GM12875 (cell line): ENCODE data around the gene RPL19.

ENCODE experiments used
- H3K4me3 ChIP-seq: one replicate; pipeline ENCODE4 v1.5.1; 2011; ENCODE audit warnings: low read depth, low read length, control low read depth
- CTCF ChIP-seq: IDR thresholded peaks from 2 replicates; pipeline ENCODE4 v1.5.1; 2011; ENCODE audit warnings: low read depth, mild to moderate bottlenecking, control low read depth, inconsistent platforms, low read length, moderate library complexity, borderline replicate concordance; ENCODE audit not compliant: insufficient read depth

The RPL19 gene

GRCh38 chr17:39238311-39238972, 38.4 kb downstream of the RPL19 start:
- no peak for TF ChIP-seq CTCF
- H3K4me3 ChIP-seq: no peak overlapping the region

- TF ChIP-seq CTCF: peak; percentile 87
- no peak overlapping the region for H3K4me3 ChIP-seq
These were observed 39.7 kb downstream of the RPL19 start for GRCh38 chr17:39239640-39240314.

GRCh38 chr17:39240631-39241030, 40.5 kb downstream of the RPL19 start:
- no peak for TF ChIP-seq CTCF
- no peak overlapping the region for H3K4me3 ChIP-seq

DNA sequence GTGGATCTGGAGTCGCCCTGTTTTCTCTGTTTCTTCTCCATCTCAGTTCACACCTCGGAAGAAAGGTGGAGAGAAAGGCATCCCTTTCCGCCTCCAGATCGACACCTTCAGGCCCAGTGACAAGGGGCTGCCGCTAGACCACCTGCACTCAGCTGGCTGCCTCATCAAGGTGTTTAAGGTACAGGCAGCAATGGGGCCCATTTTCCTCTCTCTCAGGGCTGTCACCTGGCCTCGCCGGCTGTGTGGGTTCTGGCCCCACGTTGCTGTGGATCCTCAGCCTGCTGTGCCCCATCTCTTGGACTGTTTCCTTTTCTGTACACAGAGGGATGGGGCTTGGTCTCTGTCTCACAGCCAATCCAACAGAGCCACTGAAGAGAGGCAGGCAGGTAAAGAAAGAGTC, 43.1 kb downstream of the RPL19 start:
- H3K4me3 ChIP-seq: no peak overlapping the region
- no peak for TF ChIP-seq CTCF

DNA sequence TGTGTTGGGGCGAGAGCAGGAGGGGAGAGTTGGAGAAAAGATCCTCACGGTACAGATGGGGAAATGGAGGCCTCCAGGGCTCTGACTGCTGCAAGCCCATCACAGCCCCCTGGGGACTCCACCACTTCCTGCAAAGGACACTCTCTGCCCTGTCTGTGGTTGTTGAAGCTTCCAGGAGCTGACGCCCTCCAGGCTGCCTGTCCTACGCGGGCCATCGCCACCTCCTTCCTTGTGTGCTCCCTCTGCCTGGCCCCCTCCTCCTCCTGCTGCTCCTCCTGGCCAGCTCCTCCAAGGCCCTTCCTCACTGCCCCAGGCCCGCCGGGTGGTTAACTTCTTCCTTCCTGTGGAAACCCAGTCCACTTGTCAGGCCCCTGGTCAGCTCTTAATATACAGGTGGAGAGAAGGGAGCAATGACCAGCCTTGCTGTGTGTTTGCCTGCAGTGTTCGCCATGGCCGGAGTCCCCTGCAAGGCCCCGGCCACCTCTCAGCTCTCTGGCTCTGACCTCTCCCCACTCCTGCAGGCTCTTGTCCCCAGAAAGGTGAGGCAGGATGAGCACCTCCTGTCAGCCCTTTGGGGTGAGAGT, 44.0 kb downstream of the RPL19 start:
- no peak for TF ChIP-seq CTCF
- no peak overlapping the region for H3K4me3 ChIP-seq

DNA sequence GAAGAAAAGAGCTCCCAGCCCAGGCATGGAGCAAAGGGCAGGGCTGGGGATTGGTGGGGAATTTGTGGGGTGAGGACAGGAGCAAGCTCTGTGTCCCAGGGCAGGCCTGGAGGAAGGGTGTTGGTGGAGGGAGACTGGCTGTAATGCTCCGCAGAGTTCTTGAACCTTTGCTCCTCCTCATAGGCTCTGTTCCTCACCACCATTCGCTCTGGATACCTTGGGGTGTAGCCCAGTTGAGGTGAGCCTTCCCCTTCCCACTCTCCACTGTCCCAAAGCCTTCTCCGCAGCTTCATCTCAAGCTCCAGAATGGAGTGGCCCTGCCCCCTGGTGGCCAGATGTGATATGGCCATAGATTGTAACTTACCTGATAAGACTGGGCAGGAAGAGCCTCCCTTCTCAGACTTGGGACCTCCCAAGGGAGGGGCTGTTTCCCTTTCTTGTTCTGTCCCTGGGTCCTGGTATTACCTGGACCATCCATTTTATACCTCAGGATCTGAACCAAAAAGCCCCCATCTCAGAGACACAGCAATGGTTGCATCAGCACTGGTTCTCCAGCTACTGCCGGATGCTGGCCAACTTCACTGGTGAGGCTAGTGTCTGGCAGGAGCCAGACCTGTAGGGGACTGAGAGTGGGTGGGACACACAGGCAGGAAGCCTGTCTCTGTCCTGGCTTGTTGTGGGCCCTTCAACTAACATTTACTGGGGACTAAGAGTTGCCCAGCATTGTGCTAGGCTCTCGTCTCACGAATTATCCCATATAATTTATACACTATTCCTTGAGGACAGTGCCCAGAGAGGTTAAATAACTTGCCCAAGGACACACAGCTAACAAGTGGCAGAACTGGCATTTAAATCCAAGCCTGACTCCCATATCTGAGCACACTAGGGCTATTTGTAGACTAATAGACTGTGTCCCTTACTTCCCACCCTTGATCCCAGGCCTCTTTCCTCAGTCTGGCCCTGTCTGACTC, 44.8 kb downstream of the RPL19 start:
- H3K4me3 ChIP-seq: no peak overlapping the region
- peak; percentile 89 for TF ChIP-seq CTCF
